Astrocyte (in vitro differentiated cells and primary cell): ENCODE results near the gene DRD1.

Experiments used
- EZH2 ChIP-seq: IDR thresholded peaks from 2 replicates; pipeline ENCODE4 v1.6.1; 2012; ENCODE audit warnings: mild to moderate bottlenecking, low read length, inconsistent platforms; ENCODE audit not compliant: insufficient read depth
- TF ChIP-seq, protein P1 (sequence below): IDR thresholded peaks from 2 replicates; pipeline ENCODE4 v1.5.1; 2011; ENCODE audit warnings: low read depth, mild to moderate bottlenecking, inconsistent platforms, low read length, moderate library complexity; ENCODE audit not compliant: insufficient read depth

DNA sequence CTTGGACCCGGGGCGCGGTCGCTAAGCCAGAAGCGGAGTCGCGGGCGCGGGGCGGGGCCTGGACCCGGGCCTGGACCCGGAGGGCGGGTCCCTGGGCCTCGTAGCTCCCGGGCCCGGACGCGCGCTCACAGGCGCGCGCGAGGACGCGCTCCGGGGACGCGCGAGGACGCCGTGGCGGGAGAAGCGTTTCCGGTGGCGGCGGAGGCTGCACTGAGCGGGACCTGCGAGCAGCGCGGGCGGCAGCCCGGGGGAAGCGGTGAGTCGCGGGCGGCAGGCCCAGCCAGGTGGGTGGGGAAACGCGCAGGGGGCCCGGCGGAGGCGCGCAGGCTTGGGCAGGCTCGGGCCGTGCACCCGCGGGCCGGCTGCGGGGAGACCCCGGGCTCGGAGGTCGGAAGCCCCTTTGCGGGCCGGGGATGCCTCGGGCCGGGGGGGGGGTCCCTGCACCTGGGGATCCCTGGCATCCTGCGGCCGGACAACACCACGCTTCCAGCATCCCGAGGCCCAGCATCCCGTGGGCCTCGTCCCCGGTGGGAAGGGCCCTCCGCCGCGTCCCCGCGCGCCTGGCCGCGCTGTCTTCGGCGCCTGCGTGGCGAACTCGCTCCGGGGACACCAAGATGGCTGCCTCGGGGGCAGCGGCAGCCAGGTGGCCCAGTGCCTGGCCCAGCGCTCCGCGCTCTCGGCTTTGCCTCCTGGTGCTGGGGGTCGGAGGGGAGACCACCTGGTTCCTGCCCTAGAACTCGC is 34.6 kb upstream of the DRD1 start, which contains the start of gene SFXN1:
- TF ChIP-seq, protein P1, sequence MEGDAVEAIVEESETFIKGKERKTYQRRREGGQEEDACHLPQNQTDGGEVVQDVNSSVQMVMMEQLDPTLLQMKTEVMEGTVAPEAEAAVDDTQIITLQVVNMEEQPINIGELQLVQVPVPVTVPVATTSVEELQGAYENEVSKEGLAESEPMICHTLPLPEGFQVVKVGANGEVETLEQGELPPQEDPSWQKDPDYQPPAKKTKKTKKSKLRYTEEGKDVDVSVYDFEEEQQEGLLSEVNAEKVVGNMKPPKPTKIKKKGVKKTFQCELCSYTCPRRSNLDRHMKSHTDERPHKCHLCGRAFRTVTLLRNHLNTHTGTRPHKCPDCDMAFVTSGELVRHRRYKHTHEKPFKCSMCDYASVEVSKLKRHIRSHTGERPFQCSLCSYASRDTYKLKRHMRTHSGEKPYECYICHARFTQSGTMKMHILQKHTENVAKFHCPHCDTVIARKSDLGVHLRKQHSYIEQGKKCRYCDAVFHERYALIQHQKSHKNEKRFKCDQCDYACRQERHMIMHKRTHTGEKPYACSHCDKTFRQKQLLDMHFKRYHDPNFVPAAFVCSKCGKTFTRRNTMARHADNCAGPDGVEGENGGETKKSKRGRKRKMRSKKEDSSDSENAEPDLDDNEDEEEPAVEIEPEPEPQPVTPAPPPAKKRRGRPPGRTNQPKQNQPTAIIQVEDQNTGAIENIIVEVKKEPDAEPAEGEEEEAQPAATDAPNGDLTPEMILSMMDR = no peak
- no peak for TF ChIP-seq EZH2
